GM12864 (cell line): ENCODE results near the gene PODXL2.
"Not testable (repeated sequence)": the region's sequence is repeated elsewhere in the genome, so short reads cannot be mapped to it uniquely, and the experiment has no call there.

ENCODE experiments used
- DNase-seq: peaks from one replicate; pipeline ENCODE4 v3.0.0-alpha.2; 2011; ENCODE audit warnings: low read depth
- H3K4me3 ChIP-seq: 2 replicates; pipeline ENCODE4 v1.5.1; 2011; ENCODE audit warnings: mild to moderate bottlenecking, low read depth, low read length, control low read depth
- CTCF ChIP-seq: IDR thresholded peaks from 2 replicates; pipeline ENCODE4 v1.5.1; 2011; ENCODE audit warnings: low read depth, mild to moderate bottlenecking, moderate library complexity, low read length, control low read depth, inconsistent platforms; ENCODE audit errors: missing control alignments

PODXL2 gene

GRCh38 chr3:127647845-127648204 lies 18.8 kb downstream of the PODXL2 start:
- TF ChIP-seq CTCF, result no peak
- H3K4me3 ChIP-seq, result no peak overlapping the region
- DNase-seq, result no peak

DNA sequence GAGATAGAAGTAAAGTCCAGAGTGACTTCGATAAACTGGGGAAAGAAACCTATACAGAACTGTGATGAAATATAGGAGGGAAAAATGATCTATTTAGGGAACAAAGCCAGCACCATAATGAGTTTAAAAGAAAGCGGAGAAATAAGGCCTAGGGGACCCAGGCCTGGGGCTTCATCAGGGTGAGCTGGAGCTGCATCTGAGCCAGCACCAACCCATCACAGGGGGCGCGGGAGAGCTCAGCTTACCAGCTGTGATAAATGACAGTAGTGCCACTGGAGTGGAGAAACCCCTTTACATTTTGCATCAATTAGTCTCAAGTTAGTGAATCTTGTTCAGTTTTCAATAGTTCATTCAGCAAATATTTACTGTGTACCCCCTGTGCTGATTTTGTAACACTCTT lies 21.3 kb downstream of the PODXL2 start:
- TF ChIP-seq CTCF, result no peak
- no peak for DNase-seq
- no peak overlapping the region for H3K4me3 ChIP-seq

- DNase-seq, result no peak
- no peak overlapping the region for H3K4me3 ChIP-seq
- no peak for TF ChIP-seq CTCF
Observed at GRCh38 chr3:127651516-127652172, 22.7 kb downstream of the PODXL2 start.

GRCh38 chr3:127652246-127652995 lies 23.4 kb downstream of the PODXL2 start:
- no peak for DNase-seq
- TF ChIP-seq CTCF, result peak; percentile 88
- H3K4me3 ChIP-seq, result no peak overlapping the region

- no peak for TF ChIP-seq CTCF
- DNase-seq, result no peak
- H3K4me3 ChIP-seq, result no peak overlapping the region
Observed at GRCh38 chr3:127654374-127654773, 25.4 kb downstream of the PODXL2 start.

GRCh38 chr3:127654993-127655392 lies 26.0 kb downstream of the PODXL2 start:
- not testable (repeated sequence) for H3K4me3 ChIP-seq, DNase-seq

DNA sequence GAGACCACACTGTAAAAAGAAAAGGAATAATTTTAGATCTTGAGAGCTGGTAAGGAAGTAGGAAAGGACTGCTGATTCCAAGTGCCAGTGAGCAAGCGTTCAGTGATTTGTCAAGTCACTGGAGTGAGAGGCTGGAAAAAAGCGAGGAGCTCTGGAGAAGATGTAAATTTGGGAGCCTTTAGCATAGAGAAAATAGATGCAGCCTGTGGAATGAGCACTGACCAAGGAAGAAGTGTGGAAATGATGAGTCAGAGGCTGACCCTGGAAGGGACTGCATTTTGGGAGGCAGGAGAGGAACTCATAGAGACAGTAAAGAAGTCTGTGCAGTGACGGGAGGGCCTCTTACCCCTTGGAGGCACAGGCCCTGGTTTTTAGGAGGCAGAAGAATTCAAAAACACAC lies 26.7 kb downstream of the PODXL2 start:
- H3K4me3 ChIP-seq, result no peak overlapping the region
- no peak for TF ChIP-seq CTCF
- DNase-seq, result no peak
